ENCODE data around the gene EPS8L2. TPM values are rescaled to one million over a fixed set of nuclear protein-coding genes. Genes with fewer than 3 reads are reported as not detected.

Gene EPS8L2
- total and polyA plus RNA-seq, 9 of the 15 experiments (the other 6 are each of a cell fraction or from before 2014, with no cell fraction given): 0.75 to 17.0 (median 3.7) TPM

DNA sequence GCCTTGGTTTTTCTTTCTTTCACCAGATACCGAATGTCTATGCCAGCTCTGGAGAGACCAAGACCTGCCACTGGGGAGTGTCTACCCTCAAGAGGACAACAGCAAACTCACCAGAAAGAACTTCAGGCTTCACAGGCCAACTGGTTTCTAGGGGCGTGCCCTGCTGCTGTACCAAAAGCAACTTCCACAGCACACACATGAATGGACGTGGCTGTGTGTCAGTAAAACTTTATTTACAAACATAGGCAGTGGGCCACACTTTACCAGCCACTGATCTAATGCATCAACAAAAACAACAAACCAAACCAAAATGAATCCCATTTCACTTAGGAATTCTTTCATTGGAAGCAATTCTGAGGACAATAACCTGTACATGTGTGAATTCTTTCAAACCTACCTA, 27.7 kb upstream of the EPS8L2 start:
- Histone ChIP-seq H3K27ac (ENCODE audit: extremely low read depth, low read depth, low read length) (no peak overlapping the region), H2AFZ (ENCODE audit: low read depth, low read length) (no peak overlapping the region), H3K4me1 (replicated peaks in 1 of 2; ENCODE audit: control insufficient read depth in 2 of 2, insufficient read depth in 2 of 2, low read length in 2 of 2) (peaks cover 0 to 5% of the 10 kb centered on the region in 2 experiments; a peak in 1 of 5 replicates), H3K4me3 (no peak overlapping the region), H3K9me3 (replicated peaks; ENCODE audit: control insufficient read depth, insufficient read depth, low read depth, low read length) (no peaks in the 10 kb centered on the region), H3K79me2 (ENCODE audit: control insufficient read depth, insufficient read depth, low read length) (no peaks in the 10 kb centered on the region), H3K36me3 (ENCODE audit: control insufficient read depth, insufficient read depth, low read length) (peaks cover 82% of the 10 kb centered on the region), H3K9me1 (ENCODE audit: control insufficient read depth, insufficient read depth, low read length) (no peaks in the 10 kb centered on the region), H3K9ac (ENCODE audit: insufficient read depth in 1 of 2, low read depth in 2 of 2, low read length in 2 of 2) (no peak overlapping the region), H3K27me3 (ENCODE audit: control insufficient read depth in 2 of 2, insufficient read depth in 2 of 2, low read length in 2 of 2) (no peaks in the 10 kb centered on the region), H4K20me1 (replicated peaks; ENCODE audit: control insufficient read depth, insufficient read depth, low read length) (no peaks in the 10 kb centered on the region), H3K4me2 (ENCODE audit: insufficient read depth, low read length) (no peak overlapping the region)
- FAIRE-seq (no peak), ATAC-seq (no peak), DNase-seq (ENCODE audit: extremely low read depth in 1 of 4, low spot score in 3 of 4) (no peak)
- TF ChIP-seq ZNF644 (tag; IDR thresholded peaks at IDR 0.05; ENCODE audit: low read depth): no peak
- no peak for TF ChIP-seq YY1 (IDR thresholded peaks at IDR 0.05; ENCODE audit: borderline replicate concordance in 1 of 3, control insufficient read depth in 1 of 3, extremely low read depth in 1 of 3, insufficient read depth in 3 of 3, insufficient read length in 1 of 3, insufficient replicate concordance in 2 of 3, low read depth in 1 of 3, low read length in 2 of 3)
- no peak for TF ChIP-seq TRIM28 (IDR thresholded peaks at IDR 0.05)
- no peak for TF ChIP-seq BCOR (IDR thresholded peaks at IDR 0.05)
- no peak for TF ChIP-seq WHSC1 (IDR thresholded peaks at IDR 0.05; ENCODE audit: low read length)
- no peak for TF ChIP-seq NBN (IDR thresholded peaks at IDR 0.05; ENCODE audit: low read depth)
- TF ChIP-seq ZBTB40 (IDR thresholded peaks at IDR 0.05): peak; percentile 75
- no peak for TF ChIP-seq ZBTB40 (CRISPR knock-in tag; IDR thresholded peaks at IDR 0.05)
- no peak for TF ChIP-seq ZSCAN32 (CRISPR knock-in tag; IDR thresholded peaks at IDR 0.05)
- intact Hi-C loops (cut with micrococcal nuclease) (no loop called here), in situ Hi-C loops (cut with MboI) (no loop called here)
- POLR2A ChIA-PET: interaction anchor here (0.9 kb wide), 1 partner anchor 15 kb away, joined by 5 read pairs; no protein-coding TSS in a partner anchor
- no TSS peak for BruUV-seq (replicated peaks)
- WGBS (ENCODE audit: insufficient coverage, low coverage, missing lambda C conversion rate): 95% methylated on average over 3 of the region's 3 CpGs
- CTCF ChIA-PET (ENCODE audit: low intra/inter-chr PET ratio): no interaction called here
